HepG2 (cell line): Measurements from ENCODE around the gene CADM4. TPM values are rescaled to one million over a fixed set of nuclear protein-coding genes. Genes with fewer than 3 reads are reported as not detected.

Experiments used
- CREB1 ChIP-seq, 2 experiments: fragments of 450-650 bp in 1 of 2; IDR thresholded peaks; 2 replicates each; pipeline ENCODE4 v1.6.1; 2016 to 2017; ENCODE audit warnings: control low read depth in 1 of 2, mild to moderate bottlenecking in 1 of 2, missing compliant biosample characterization in 1 of 2, missing genetic modification characterization in 1 of 2
- DPF2 ChIP-seq: sonication (generic); formaldehyde crosslinking; IDR thresholded peaks from 2 replicates; pipeline ENCODE4 v1.4.0; 2020; ENCODE audit warnings: mild to moderate bottlenecking, low read depth, missing genetic modification reagents, borderline replicate concordance
- ELF3 ChIP-seq: IDR thresholded peaks from 2 replicates; pipeline ENCODE4 v1.6.1; 2016; ENCODE audit warnings: missing genetic modification reagents, missing compliant biosample characterization
- ELF4 ChIP-seq: sonication (generic); formaldehyde crosslinking; IDR thresholded peaks from 2 replicates; pipeline ENCODE4 v1.5.0; 2020; ENCODE audit warnings: missing genetic modification reagents, mild to moderate bottlenecking, moderate library complexity, borderline replicate concordance
- ERF ChIP-seq: IDR thresholded peaks from 2 replicates; pipeline ENCODE4 v1.6.1; 2018; ENCODE audit warnings: missing biosample characterization, missing genetic modification reagents
- FOXK2 ChIP-seq: fragments of 450-650 bp; IDR thresholded peaks from 2 replicates; pipeline ENCODE4 v1.6.1; 2016
- HIVEP1 ChIP-seq: sonication (generic); formaldehyde crosslinking; IDR thresholded peaks from 2 replicates; pipeline ENCODE4 v1.4.0; 2020; ENCODE audit warnings: mild to moderate bottlenecking, missing genetic modification reagents
- IRX3 ChIP-seq: sonication (generic); formaldehyde crosslinking; IDR thresholded peaks from 2 replicates; pipeline ENCODE4 v1.8.1; 2023; ENCODE audit warnings: mild to moderate bottlenecking, low read depth, missing genetic modification reagents, borderline replicate concordance
- KDM6A ChIP-seq: IDR thresholded peaks from 2 replicates; pipeline ENCODE4 v1.6.1; 2016; ENCODE audit warnings: low read depth
- MTA1 ChIP-seq: sonication (generic); formaldehyde crosslinking; IDR thresholded peaks from 2 replicates; pipeline ENCODE4 v1.4.0; 2020; ENCODE audit warnings: missing genetic modification reagents, mild to moderate bottlenecking, borderline replicate concordance
- MXI1 ChIP-seq: IDR thresholded peaks from 3 replicates; pipeline ENCODE4 v1.6.1; 2012; ENCODE audit warnings: low read depth, low read length, inconsistent platforms, borderline replicate concordance
- NONO ChIP-seq, 2 experiments: fragments of 450-650 bp in 1 of 2; sonication (generic) in 1 of 2; formaldehyde crosslinking in 1 of 2; IDR thresholded peaks in 1 of 2; conservative IDR thresholded peaks in 1 of 2; 2 replicates each; pipeline versions ENCODE4 v1.6.1 to v1.8.0; 2017 to 2022; ENCODE audit warnings: mild to moderate bottlenecking in 1 of 2, missing genetic modification reagents in 1 of 2, moderate library complexity in 1 of 2
- PAWR ChIP-seq: sonication (generic); formaldehyde crosslinking; IDR thresholded peaks from 2 replicates; pipeline ENCODE4 v1.4.0; 2020; ENCODE audit warnings: missing genetic modification reagents, mild to moderate bottlenecking, borderline replicate concordance
- RBM22 ChIP-seq: fragments of 200-400 bp; formaldehyde crosslinking; optimal IDR thresholded peaks from 2 replicates; pipeline ENCODE3; 2017; ENCODE audit warnings: mild to moderate bottlenecking, low read length, moderate library complexity
- SALL1 ChIP-seq: sonication (generic); formaldehyde crosslinking; IDR thresholded peaks from 2 replicates; pipeline ENCODE4 v1.8.0; 2022; ENCODE audit warnings: mild to moderate bottlenecking, missing genetic modification reagents
- SAP130 ChIP-seq: IDR thresholded peaks from 2 replicates; pipeline ENCODE4 v1.6.1; 2016; ENCODE audit warnings: low read depth
- SOX6 ChIP-seq, 2 experiments: fragments of 450-650 bp in 1 of 2; sonication (generic) in 1 of 2; formaldehyde crosslinking in 1 of 2; IDR thresholded peaks; 2 replicates each; pipeline versions ENCODE4 v1.4.0 to v1.6.1; 2017 to 2020; ENCODE audit warnings: antibody characterized with exemption in 1 of 2, mild to moderate bottlenecking in 1 of 2, missing genetic modification reagents in 1 of 2
- SP5 ChIP-seq: IDR thresholded peaks from 2 replicates; pipeline ENCODE4 v1.6.1; 2016; ENCODE audit warnings: low read depth, borderline replicate concordance
- TEAD3 ChIP-seq: optimal IDR thresholded peaks from 2 replicates; pipeline ENCODE3; 2016; ENCODE audit warnings: borderline replicate concordance
- THAP11 ChIP-seq: IDR thresholded peaks from 2 replicates; pipeline ENCODE4 v1.6.1; 2016; ENCODE audit warnings: missing biosample characterization, missing genetic modification reagents
- ZNF207 ChIP-seq: fragments of 450-650 bp; IDR thresholded peaks from 2 replicates; pipeline ENCODE4 v1.6.1; 2016; ENCODE audit warnings: antibody characterized with exemption, borderline replicate concordance
- ZNF225 ChIP-seq: sonication (generic); formaldehyde crosslinking; IDR thresholded peaks from 2 replicates; pipeline ENCODE4 v1.4.0; 2020; ENCODE audit warnings: mild to moderate bottlenecking, missing genetic modification reagents
- ZNF263 ChIP-seq: sonication (generic); formaldehyde crosslinking; IDR thresholded peaks from 2 replicates; pipeline ENCODE4 v1.4.0; 2020; ENCODE audit warnings: missing genetic modification reagents
- ZNF547 ChIP-seq: sonication (generic); formaldehyde crosslinking; IDR thresholded peaks from 2 replicates; pipeline ENCODE4 v1.5.1; 2020; ENCODE audit warnings: mild to moderate bottlenecking, missing genetic modification reagents
- ZNF577 ChIP-seq: sonication (generic); formaldehyde crosslinking; IDR thresholded peaks from 2 replicates; pipeline ENCODE4 v1.4.0; 2020; ENCODE audit warnings: mild to moderate bottlenecking, low read depth, missing genetic modification reagents, borderline replicate concordance
- ZNF644 ChIP-seq: IDR thresholded peaks from 2 replicates; pipeline ENCODE4 v1.6.1; 2016; ENCODE audit warnings: low read depth
- ZNF670 ChIP-seq: sonication (generic); formaldehyde crosslinking; IDR thresholded peaks from 2 replicates; pipeline ENCODE4 v1.8.0; 2022; ENCODE audit warnings: mild to moderate bottlenecking, missing genetic modification reagents, borderline replicate concordance
- ZNF672 ChIP-seq: sonication (generic); formaldehyde crosslinking; IDR thresholded peaks from 2 replicates; pipeline ENCODE4 v1.8.1; 2022; ENCODE audit warnings: missing genetic modification reagents
- ZNF720 ChIP-seq: sonication (generic); formaldehyde crosslinking; IDR thresholded peaks from 2 replicates; pipeline ENCODE4 v1.4.0; 2020; ENCODE audit warnings: missing genetic modification reagents
- polyA plus RNA-seq, 8 experiments: library from polyadenylated mRNA; depleted of rRNA in 3 of 8; stranded (reverse) in 7 of 8; unstranded in 1 of 8; fragments of >200 nt; fragmentation: Illumina TruSeq in 4 of 8; extraction: Trizol in 4 of 8; gene quantifications; 2 replicates each; pipeline versions ENCODE4 v1.2.1 to v1.2.3, GENCODE V29; 2011 to 2016; ENCODE audit warnings: low read depth in 4 of 8, missing spikeins in 1 of 8, mixed read lengths in 1 of 8; ENCODE audit not compliant: insufficient read depth in 1 of 8
- total RNA-seq, 5 experiments: library from RNA; depleted of rRNA; stranded (reverse); fragments of >200 nt; fragmentation: Illumina TruSeq; extraction: Trizol; gene quantifications; 2 replicates each; pipeline ENCODE4 v1.2.3, GENCODE V29; 2016; ENCODE audit warnings: low read depth in 1 of 5
- TF ChIP-seq, protein P1 (sequence below): sonication (generic); formaldehyde crosslinking; IDR thresholded peaks from 2 replicates; pipeline ENCODE4 v1.4.0; 2020; ENCODE audit warnings: mild to moderate bottlenecking, missing genetic modification reagents
- TF ChIP-seq, protein P2 (sequence below): sonication (generic); formaldehyde crosslinking; IDR thresholded peaks from 2 replicates; pipeline ENCODE4 v1.4.0; 2020; ENCODE audit warnings: missing genetic modification reagents; ENCODE audit errors: not compliant biosample characterization

CADM4 gene
- total and polyA plus RNA-seq, 2 of the 13 experiments (the other 11 are each of a cell fraction or from before 2014, with no cell fraction given): 8.5 to 16.0 TPM

DNA sequence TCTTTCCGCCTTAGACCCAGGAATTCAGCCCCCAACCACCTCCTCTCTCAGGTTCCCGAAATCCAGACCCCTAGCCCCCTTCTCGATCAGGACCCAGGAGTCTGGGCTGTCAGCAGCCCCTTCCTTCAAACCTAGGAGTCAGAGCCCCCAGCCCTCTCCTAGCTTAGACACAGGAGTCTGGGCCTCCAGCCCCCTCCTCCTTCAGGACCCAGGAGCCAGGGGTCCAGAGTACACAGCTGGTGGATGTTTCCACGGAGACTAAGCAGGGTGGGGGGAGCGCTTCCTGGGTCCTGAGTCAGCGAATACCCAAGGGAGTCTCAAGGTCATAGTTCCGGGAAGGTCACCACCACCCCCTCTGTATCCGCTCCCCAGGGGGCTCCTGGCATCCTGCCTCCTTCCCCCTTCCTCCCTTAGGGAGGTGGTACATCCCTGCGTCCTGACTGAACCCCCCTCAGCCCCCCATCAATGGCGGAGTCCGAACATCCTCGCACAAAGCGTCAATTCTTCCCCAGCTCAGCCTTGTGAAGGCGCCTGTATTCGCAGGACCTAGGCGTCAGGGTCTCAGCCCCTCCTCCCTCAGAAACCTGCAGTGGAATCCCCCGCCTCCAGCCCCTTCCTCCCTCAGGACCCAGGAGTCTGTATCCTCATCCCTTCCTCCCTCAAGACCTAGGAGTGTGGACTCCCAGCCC is 4.6 kb downstream of the CADM4 start (continued):
- peak; percentile 9; the same call in 1 of the 2 replicates for TF ChIP-seq SP5
- peak; percentile 70; the same call in 1 of the 2 replicates for TF ChIP-seq MTA1
- TF ChIP-seq ELF3 (CRISPR knock-in tag): peak; percentile 51; the same call in 1 of the 2 replicates
- no peak for TF ChIP-seq NONO (IDR thresholded peaks at IDR 0.05)
- TF ChIP-seq NONO (CRISPR knock-in tag; conservative IDR thresholded peaks at IDR 0.05): peak; percentile 63; the same call in 1 of the 2 replicates
- TF ChIP-seq ZNF672 (CRISPR knock-in tag): no peak
- TF ChIP-seq TEAD3 (CRISPR knock-in tag): peak; percentile 60
- TF ChIP-seq ZNF225 (CRISPR knock-in tag): no peak
- peak; percentile 61; the same call in 1 of the 2 replicates for TF ChIP-seq DPF2 (CRISPR knock-in tag)
- TF ChIP-seq, protein P1, sequence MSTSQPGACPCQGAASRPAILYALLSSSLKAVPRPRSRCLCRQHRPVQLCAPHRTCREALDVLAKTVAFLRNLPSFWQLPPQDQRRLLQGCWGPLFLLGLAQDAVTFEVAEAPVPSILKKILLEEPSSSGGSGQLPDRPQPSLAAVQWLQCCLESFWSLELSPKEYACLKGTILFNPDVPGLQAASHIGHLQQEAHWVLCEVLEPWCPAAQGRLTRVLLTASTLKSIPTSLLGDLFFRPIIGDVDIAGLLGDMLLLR (CRISPR knock-in tag): no peak
- peak; percentile 49 for TF ChIP-seq RBM22
- 0 out of 2 replicates have a peak, but pooled peaks have one; percentile 68 for TF ChIP-seq PAWR
- no peak; the same call in 1 of the 2 replicates for TF ChIP-seq ZNF670 (CRISPR knock-in tag)
- peak; percentile 70 for TF ChIP-seq ZNF263 (CRISPR knock-in tag)
- no peak for TF ChIP-seq ZNF207
- no peak for TF ChIP-seq SOX6 (IDR thresholded peaks at IDR 0.05)
- peak; percentile 42; the same call in 1 of the 2 replicates for TF ChIP-seq SOX6 (CRISPR knock-in tag; IDR thresholded peaks at IDR 0.05)
- TF ChIP-seq ZNF720: no peak
- TF ChIP-seq ZNF547 (CRISPR knock-in tag): peak; percentile 35; the same call in 1 of the 2 replicates
- TF ChIP-seq ZNF577 (CRISPR knock-in tag): no peak
- peak; percentile 14; the same call in 1 of the 3 replicates for TF ChIP-seq MXI1
- TF ChIP-seq FOXK2: peak; percentile 97
- 0 out of 2 replicates have a peak, but pooled peaks have one; percentile 41 for TF ChIP-seq ERF (CRISPR knock-in tag)
- TF ChIP-seq ZNF644 (CRISPR knock-in tag): no peak
- TF ChIP-seq SALL1 (CRISPR knock-in tag): peak; percentile 72
- peak; percentile 58 for TF ChIP-seq SAP130 (CRISPR knock-in tag)
- no peak for TF ChIP-seq ELF4 (CRISPR knock-in tag)
- no peak for TF ChIP-seq CREB1 (IDR thresholded peaks at IDR 0.05)
- TF ChIP-seq CREB1 (CRISPR knock-in tag; IDR thresholded peaks at IDR 0.05): no peak
- peak; percentile 54; the same call in 1 of the 2 replicates for TF ChIP-seq KDM6A (CRISPR knock-in tag)
- TF ChIP-seq HIVEP1 (CRISPR knock-in tag): no peak
- peak; percentile 66; the same call in 1 of the 2 replicates for TF ChIP-seq THAP11 (CRISPR knock-in tag)
- TF ChIP-seq IRX3 (CRISPR knock-in tag): no peak
- TF ChIP-seq, protein P2, sequence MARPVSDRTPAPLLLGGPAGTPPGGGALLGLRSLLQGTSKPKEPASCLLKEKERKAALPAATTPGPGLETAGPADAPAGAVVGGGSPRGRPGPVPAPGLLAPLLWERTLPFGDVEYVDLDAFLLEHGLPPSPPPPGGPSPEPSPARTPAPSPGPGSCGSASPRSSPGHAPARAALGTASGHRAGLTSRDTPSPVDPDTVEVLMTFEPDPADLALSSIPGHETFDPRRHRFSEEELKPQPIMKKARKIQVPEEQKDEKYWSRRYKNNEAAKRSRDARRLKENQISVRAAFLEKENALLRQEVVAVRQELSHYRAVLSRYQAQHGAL: no peak
